ENCODE data around the gene ZBED6. TPM values are rescaled to one million over a fixed set of nuclear protein-coding genes. Genes with fewer than 3 reads are reported as not detected.

Gene ZBED6
- total RNA-seq, 1 experiment from 2014 or later: 13.4 TPM

DNA sequence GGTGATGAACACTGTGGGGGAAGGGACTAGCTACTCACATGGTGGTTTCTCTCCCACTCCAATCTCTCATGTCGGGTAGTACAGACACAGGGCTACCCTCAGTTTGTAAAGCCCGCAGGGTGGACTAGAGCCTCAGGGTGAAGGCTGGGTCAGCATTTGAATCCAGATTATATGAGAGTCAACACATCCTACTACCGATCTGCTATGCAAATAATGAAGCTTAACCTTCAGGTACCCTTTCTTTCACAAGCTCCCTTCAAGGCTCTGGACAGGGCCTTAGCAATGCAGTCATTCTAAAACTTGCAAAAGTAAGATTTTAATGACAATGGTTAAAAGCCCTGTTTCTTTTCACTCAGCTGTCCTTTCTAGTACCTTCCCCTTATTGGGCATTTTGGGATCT is 5.5 kb upstream of the ZBED6 start (continued):
- TF ChIP-seq, protein P1, sequence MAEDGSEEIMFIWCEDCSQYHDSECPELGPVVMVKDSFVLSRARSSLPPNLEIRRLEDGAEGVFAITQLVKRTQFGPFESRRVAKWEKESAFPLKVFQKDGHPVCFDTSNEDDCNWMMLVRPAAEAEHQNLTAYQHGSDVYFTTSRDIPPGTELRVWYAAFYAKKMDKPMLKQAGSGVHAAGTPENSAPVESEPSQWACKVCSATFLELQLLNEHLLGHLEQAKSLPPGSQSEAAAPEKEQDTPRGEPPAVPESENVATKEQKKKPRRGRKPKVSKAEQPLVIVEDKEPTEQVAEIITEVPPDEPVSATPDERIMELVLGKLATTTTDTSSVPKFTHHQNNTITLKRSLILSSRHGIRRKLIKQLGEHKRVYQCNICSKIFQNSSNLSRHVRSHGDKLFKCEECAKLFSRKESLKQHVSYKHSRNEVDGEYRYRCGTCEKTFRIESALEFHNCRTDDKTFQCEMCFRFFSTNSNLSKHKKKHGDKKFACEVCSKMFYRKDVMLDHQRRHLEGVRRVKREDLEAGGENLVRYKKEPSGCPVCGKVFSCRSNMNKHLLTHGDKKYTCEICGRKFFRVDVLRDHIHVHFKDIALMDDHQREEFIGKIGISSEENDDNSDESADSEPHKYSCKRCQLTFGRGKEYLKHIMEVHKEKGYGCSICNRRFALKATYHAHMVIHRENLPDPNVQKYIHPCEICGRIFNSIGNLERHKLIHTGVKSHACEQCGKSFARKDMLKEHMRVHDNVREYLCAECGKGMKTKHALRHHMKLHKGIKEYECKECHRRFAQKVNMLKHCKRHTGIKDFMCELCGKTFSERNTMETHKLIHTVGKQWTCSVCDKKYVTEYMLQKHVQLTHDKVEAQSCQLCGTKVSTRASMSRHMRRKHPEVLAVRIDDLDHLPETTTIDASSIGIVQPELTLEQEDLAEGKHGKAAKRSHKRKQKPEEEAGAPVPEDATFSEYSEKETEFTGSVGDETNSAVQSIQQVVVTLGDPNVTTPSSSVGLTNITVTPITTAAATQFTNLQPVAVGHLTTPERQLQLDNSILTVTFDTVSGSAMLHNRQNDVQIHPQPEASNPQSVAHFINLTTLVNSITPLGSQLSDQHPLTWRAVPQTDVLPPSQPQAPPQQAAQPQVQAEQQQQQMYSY (CRISPR knock-in tag; IDR thresholded peaks at IDR 0.05): no peak
- TF ChIP-seq JAZF1 (CRISPR knock-in tag; IDR thresholded peaks at IDR 0.05) (no peak), FOXP1 (CRISPR knock-in tag; IDR thresholded peaks at IDR 0.05; ENCODE audit: borderline replicate concordance) (no peak), KAT7 (CRISPR knock-in tag; IDR thresholded peaks at IDR 0.05; ENCODE audit: borderline replicate concordance) (no peak), GRHL2 (CRISPR knock-in tag; IDR thresholded peaks at IDR 0.05; ENCODE audit: insufficient replicate concordance, severe bottlenecking) (no peak), FOXJ3 (CRISPR knock-in tag; IDR thresholded peaks at IDR 0.05; ENCODE audit: borderline replicate concordance) (no peak)
- TF ChIP-seq, protein P2, sequence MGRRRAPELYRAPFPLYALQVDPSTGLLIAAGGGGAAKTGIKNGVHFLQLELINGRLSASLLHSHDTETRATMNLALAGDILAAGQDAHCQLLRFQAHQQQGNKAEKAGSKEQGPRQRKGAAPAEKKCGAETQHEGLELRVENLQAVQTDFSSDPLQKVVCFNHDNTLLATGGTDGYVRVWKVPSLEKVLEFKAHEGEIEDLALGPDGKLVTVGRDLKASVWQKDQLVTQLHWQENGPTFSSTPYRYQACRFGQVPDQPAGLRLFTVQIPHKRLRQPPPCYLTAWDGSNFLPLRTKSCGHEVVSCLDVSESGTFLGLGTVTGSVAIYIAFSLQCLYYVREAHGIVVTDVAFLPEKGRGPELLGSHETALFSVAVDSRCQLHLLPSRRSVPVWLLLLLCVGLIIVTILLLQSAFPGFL (CRISPR knock-in tag; IDR thresholded peaks at IDR 0.05; ENCODE audit: borderline replicate concordance): no peak

DNA sequence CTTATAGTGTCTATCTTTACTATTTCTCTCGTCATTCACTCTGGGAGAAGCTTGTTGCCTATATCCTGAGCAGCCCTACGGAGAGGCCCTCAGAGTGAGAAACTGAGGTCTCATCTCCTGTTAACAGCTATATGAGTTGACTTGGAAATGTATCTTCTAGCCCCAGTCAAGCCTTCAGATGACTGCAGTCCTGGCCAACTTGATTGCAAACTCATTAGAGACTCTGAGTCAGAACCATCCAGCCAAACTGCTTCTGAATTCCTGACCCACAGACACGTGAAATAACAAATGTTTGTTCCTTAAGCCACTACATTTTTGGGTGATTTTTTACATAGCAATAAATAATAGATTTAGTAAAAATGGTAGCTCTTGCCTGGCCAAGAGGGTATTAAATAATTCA is 3.9 kb upstream of the ZBED6 start:
- DNase-seq (ENCODE audit: low spot score) (no peak), ATAC-seq (no peak)
- Mint-ChIP-seq H3K4me3 (no peak overlapping the region), H3K27ac (no peak overlapping the region), H3K9me3 (no peaks in the 10 kb centered on the region), H3K4me1 (peaks cover 32% of the 10 kb centered on the region), H3K36me3 (peaks cover 4% of the 10 kb centered on the region), H3K27me3 (ENCODE audit: low read depth) (peaks cover 2% of the 10 kb centered on the region; the same call in 1 of the 2 replicates)
- POLR2A ChIA-PET: no interaction called here
- TF ChIP-seq, protein P3, sequence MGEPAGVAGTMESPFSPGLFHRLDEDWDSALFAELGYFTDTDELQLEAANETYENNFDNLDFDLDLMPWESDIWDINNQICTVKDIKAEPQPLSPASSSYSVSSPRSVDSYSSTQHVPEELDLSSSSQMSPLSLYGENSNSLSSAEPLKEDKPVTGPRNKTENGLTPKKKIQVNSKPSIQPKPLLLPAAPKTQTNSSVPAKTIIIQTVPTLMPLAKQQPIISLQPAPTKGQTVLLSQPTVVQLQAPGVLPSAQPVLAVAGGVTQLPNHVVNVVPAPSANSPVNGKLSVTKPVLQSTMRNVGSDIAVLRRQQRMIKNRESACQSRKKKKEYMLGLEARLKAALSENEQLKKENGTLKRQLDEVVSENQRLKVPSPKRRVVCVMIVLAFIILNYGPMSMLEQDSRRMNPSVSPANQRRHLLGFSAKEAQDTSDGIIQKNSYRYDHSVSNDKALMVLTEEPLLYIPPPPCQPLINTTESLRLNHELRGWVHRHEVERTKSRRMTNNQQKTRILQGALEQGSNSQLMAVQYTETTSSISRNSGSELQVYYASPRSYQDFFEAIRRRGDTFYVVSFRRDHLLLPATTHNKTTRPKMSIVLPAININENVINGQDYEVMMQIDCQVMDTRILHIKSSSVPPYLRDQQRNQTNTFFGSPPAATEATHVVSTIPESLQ (CRISPR knock-in tag; IDR thresholded peaks at IDR 0.05): no peak
- TF ChIP-seq, protein P4, sequence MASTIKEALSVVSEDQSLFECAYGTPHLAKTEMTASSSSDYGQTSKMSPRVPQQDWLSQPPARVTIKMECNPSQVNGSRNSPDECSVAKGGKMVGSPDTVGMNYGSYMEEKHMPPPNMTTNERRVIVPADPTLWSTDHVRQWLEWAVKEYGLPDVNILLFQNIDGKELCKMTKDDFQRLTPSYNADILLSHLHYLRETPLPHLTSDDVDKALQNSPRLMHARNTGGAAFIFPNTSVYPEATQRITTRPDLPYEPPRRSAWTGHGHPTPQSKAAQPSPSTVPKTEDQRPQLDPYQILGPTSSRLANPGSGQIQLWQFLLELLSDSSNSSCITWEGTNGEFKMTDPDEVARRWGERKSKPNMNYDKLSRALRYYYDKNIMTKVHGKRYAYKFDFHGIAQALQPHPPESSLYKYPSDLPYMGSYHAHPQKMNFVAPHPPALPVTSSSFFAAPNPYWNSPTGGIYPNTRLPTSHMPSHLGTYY (CRISPR knock-in tag; IDR thresholded peaks at IDR 0.05): no peak
- TF ChIP-seq, protein P5, sequence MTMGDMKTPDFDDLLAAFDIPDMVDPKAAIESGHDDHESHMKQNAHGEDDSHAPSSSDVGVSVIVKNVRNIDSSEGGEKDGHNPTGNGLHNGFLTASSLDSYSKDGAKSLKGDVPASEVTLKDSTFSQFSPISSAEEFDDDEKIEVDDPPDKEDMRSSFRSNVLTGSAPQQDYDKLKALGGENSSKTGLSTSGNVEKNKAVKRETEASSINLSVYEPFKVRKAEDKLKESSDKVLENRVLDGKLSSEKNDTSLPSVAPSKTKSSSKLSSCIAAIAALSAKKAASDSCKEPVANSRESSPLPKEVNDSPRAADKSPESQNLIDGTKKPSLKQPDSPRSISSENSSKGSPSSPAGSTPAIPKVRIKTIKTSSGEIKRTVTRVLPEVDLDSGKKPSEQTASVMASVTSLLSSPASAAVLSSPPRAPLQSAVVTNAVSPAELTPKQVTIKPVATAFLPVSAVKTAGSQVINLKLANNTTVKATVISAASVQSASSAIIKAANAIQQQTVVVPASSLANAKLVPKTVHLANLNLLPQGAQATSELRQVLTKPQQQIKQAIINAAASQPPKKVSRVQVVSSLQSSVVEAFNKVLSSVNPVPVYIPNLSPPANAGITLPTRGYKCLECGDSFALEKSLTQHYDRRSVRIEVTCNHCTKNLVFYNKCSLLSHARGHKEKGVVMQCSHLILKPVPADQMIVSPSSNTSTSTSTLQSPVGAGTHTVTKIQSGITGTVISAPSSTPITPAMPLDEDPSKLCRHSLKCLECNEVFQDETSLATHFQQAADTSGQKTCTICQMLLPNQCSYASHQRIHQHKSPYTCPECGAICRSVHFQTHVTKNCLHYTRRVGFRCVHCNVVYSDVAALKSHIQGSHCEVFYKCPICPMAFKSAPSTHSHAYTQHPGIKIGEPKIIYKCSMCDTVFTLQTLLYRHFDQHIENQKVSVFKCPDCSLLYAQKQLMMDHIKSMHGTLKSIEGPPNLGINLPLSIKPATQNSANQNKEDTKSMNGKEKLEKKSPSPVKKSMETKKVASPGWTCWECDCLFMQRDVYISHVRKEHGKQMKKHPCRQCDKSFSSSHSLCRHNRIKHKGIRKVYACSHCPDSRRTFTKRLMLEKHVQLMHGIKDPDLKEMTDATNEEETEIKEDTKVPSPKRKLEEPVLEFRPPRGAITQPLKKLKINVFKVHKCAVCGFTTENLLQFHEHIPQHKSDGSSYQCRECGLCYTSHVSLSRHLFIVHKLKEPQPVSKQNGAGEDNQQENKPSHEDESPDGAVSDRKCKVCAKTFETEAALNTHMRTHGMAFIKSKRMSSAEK (CRISPR knock-in tag; IDR thresholded peaks at IDR 0.05; ENCODE audit: borderline replicate concordance): no peak
- TF ChIP-seq ZNF423 (CRISPR knock-in tag; IDR thresholded peaks at IDR 0.05) (no peak), GRHL2 (CRISPR knock-in tag; IDR thresholded peaks at IDR 0.05; ENCODE audit: insufficient replicate concordance, severe bottlenecking) (no peak)
- TF ChIP-seq, protein P6, sequence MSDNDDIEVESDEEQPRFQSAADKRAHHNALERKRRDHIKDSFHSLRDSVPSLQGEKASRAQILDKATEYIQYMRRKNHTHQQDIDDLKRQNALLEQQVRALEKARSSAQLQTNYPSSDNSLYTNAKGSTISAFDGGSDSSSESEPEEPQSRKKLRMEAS (CRISPR knock-in tag; IDR thresholded peaks at IDR 0.05): no peak
- CTCF ChIA-PET: no interaction called here

Data from WTC11 (cell line).